A549 (cell line): ENCODE data around the gene CACNA1G. TPM values are rescaled to one million over a fixed set of nuclear protein-coding genes. Genes with fewer than 3 reads are reported as not detected.

ENCODE experiments used
- ATAC-seq, 2 experiments: fragments of 200-7000 bp in 1 of 2; fragments of >200 bp in 1 of 2; cut with Nextera tagmentation in 1 of 2; cut with Tn5 transposase in 1 of 2; 3 replicates each; pipeline versions ENCODE4 v1.8.0 to v1.9.1; 2018 to 2020; ENCODE audit warnings: mild to moderate bottlenecking in 1 of 2, moderate library complexity in 1 of 2
- CTCF ChIA-PET: fragments of 300-600 bp; sonication (Branson Sonifier 250); formaldehyde crosslinking; extraction: SDS; loops from one replicate; lab custom pipeline; 2021; ENCODE audit warnings: antibody characterized with exemption, inconsistent platforms; lab: Yijun Ruan, JAX
- POLR2A ChIA-PET: fragments of 350-600 bp; formaldehyde crosslinking; extraction: SDS; loops from one replicate; lab custom pipeline; 2021; ENCODE audit warnings: antibody characterized with exemption, inconsistent platforms; lab: Yijun Ruan, JAX
- DNase-seq, 2 experiments: peaks; one replicate each; pipeline versions ENCODE4 v3.0.0 to v3.0.0-alpha.2; 2011 to 2016; ENCODE audit warnings: low read depth in 1 of 2, low spot score in 1 of 2
- FAIRE-seq: peaks from 2 replicates; lab custom pipeline; 2011; peaks lifted over from hg19 to GRCh38; lab: Jason Lieb, UNC
- H3K27ac ChIP-seq, 2 experiments: fragments of >200 bp; sonication (Bioruptor Twin); formaldehyde crosslinking; 3 replicates each; pipeline ENCODE4 v1.5.1; 2016 to 2017
- H3K4me1 ChIP-seq: fragments of >200 bp; sonication (Bioruptor Twin); formaldehyde crosslinking; 3 replicates; pipeline ENCODE4 v1.6.1; 2016
- H3K4me2 ChIP-seq: fragments of >200 bp; sonication (Bioruptor Twin); formaldehyde crosslinking; 3 replicates; pipeline ENCODE4 v1.6.1; 2016
- H3K4me3 ChIP-seq: fragments of >200 bp; sonication (Bioruptor Twin); formaldehyde crosslinking; 3 replicates; pipeline ENCODE4 v1.5.1; 2016
- H3K9me3 ChIP-seq: fragments of >200 bp; sonication (Bioruptor Twin); formaldehyde crosslinking; 3 replicates; pipeline ENCODE4 v1.6.1; 2016
- BHLHE40 ChIP-seq: IDR thresholded peaks from 2 replicates; pipeline ENCODE4 v1.6.1; 2012; ENCODE audit warnings: low read depth, low read length, inconsistent platforms
- CBX2 ChIP-seq: fragments of 200-600 bp; sonication (generic); IDR thresholded peaks from 2 replicates; pipeline ENCODE4 v1.6.1; 2016; ENCODE audit warnings: low read depth, mild to moderate bottlenecking, borderline replicate concordance
- CEBPB ChIP-seq, 2 experiments: fragments of >200 bp in 1 of 2; sonication (Bioruptor Twin) in 1 of 2; formaldehyde crosslinking in 1 of 2; IDR thresholded peaks; 2 replicates each; pipeline ENCODE4 v1.6.1; 2012 to 2016
- CHD4 ChIP-seq: fragments of 200-600 bp; sonication (generic); IDR thresholded peaks from 2 replicates; pipeline ENCODE4 v1.6.1; 2016; ENCODE audit warnings: antibody characterized with exemption, mild to moderate bottlenecking, borderline replicate concordance
- EP300 ChIP-seq, 2 experiments: fragments of >200 bp; sonication (Bioruptor Twin); formaldehyde crosslinking; IDR thresholded peaks; 2 replicates in 1 of 2; 3 replicates in 1 of 2; pipeline ENCODE4 v1.6.1; 2016 to 2017
- FOSB ChIP-seq: fragments of 250-450 bp; sonication (Bioruptor Pico); IDR thresholded peaks from 2 replicates; pipeline ENCODE4 v1.5.0; 2020; ENCODE audit warnings: mild to moderate bottlenecking, moderate library complexity
- FOSL2 ChIP-seq, 2 experiments: fragments of 450-650 bp in 1 of 2; fragments of >200 bp in 1 of 2; sonication (Bioruptor Twin) in 1 of 2; formaldehyde crosslinking; IDR thresholded peaks; 2 replicates each; pipeline versions ENCODE4 v1.5.0 to v1.6.1; 2016 to 2020; ENCODE audit warnings: mild to moderate bottlenecking in 1 of 2, moderate library complexity in 1 of 2
- HDAC2 ChIP-seq: fragments of 200-600 bp; sonication (generic); IDR thresholded peaks from 2 replicates; pipeline ENCODE4 v1.6.1; 2016
- HOXA7 ChIP-seq: fragments of 250-450 bp; sonication (Bioruptor Pico); IDR thresholded peaks from 2 replicates; pipeline ENCODE4 v1.5.0; 2020; ENCODE audit warnings: mild to moderate bottlenecking, moderate library complexity
- JUN ChIP-seq, 2 experiments: fragments of >200 bp; sonication (Bioruptor Twin); formaldehyde crosslinking; IDR thresholded peaks; 2 replicates in 1 of 2; 3 replicates in 1 of 2; pipeline ENCODE4 v1.6.1; 2016 to 2017
- KDM1A ChIP-seq: fragments of 200-600 bp; sonication (generic); IDR thresholded peaks from 2 replicates; pipeline ENCODE4 v1.6.1; 2016; ENCODE audit warnings: low read depth, mild to moderate bottlenecking
- KDM5A ChIP-seq: fragments of 200-600 bp; sonication (generic); IDR thresholded peaks from 2 replicates; pipeline ENCODE4 v1.6.1; 2016; ENCODE audit warnings: antibody characterized with exemption, mild to moderate bottlenecking
- NPAS2 ChIP-seq: fragments of 250-450 bp; sonication (Bioruptor Pico); IDR thresholded peaks from 2 replicates; pipeline ENCODE4 v1.8.0; 2022; ENCODE audit warnings: mild to moderate bottlenecking, moderate library complexity, borderline replicate concordance
- NR3C1 ChIP-seq: fragments of >200 bp; sonication (Bioruptor Twin); formaldehyde crosslinking; IDR thresholded peaks from 3 replicates; pipeline ENCODE4 v1.6.1; 2017
- POLR2AphosphoS2 ChIP-seq: conservative IDR thresholded peaks from 2 replicates; pipeline ENCODE4 v1.6.1; 2012; ENCODE audit warnings: low read length, improper control_type of control experiment, inconsistent platforms
- RCOR1 ChIP-seq: fragments of 150-350 bp; IDR thresholded peaks from 2 replicates; pipeline ENCODE4 v1.6.1; 2014; ENCODE audit warnings: antibody characterized with exemption, low read length, low read depth
- RNF2 ChIP-seq: fragments of 200-600 bp; sonication (generic); IDR thresholded peaks from 2 replicates; pipeline ENCODE4 v1.6.1; 2016; ENCODE audit warnings: low read depth, mild to moderate bottlenecking, antibody characterized with exemption, moderate library complexity, borderline replicate concordance
- TFCP2L1 ChIP-seq: fragments of 250-450 bp; sonication (Bioruptor Pico); IDR thresholded peaks from 2 replicates; pipeline ENCODE4 v1.5.0; 2021; ENCODE audit warnings: mild to moderate bottlenecking
- TP53 ChIP-seq: fragments of 250-450 bp; sonication (Bioruptor Pico); IDR thresholded peaks from 2 replicates; pipeline ENCODE4 v1.5.0; 2021; ENCODE audit warnings: mild to moderate bottlenecking, moderate library complexity
- ZFP36 ChIP-seq: fragments of 450-650 bp; IDR thresholded peaks from 2 replicates; pipeline ENCODE4 v1.6.1; 2014; ENCODE audit warnings: borderline replicate concordance; ENCODE audit not compliant: partially characterized antibody
- ZNF302 ChIP-seq: fragments of 250-450 bp; sonication (Bioruptor Pico); IDR thresholded peaks from 2 replicates; pipeline ENCODE4 v1.9.0; 2021; ENCODE audit warnings: inconsistent platforms, mild to moderate bottlenecking, moderate library complexity
- ZSCAN20 ChIP-seq: fragments of 250-450 bp; sonication (Bioruptor Pico); IDR thresholded peaks from 2 replicates; pipeline ENCODE4 v1.8.0; 2022; ENCODE audit warnings: mild to moderate bottlenecking, moderate library complexity
- WGBS: methylation state at CpG from one replicate; pipeline ENCODE4 v1.1.6; 2017; ENCODE audit errors: missing lambda C conversion rate; 5-methylcytosine and 5-hydroxymethylcytosine counted together
- polyA plus RNA-seq, 4 experiments: library from polyadenylated mRNA; depleted of rRNA in 3 of 4; stranded (reverse); fragments of >200 nt; fragmentation: RNase III in 1 of 4; extraction: RNeasy Plus Mini Kit Qiagen cat#74134 plus additional on column Dnase treatment in 1 of 4; gene quantifications; 2 replicates in 3 of 4; 3 replicates in 1 of 4; pipeline ENCODE4 v1.2.3, GENCODE V29; 2011 to 2017
- TF ChIP-seq, protein P1 (sequence below): IDR thresholded peaks from 2 replicates; pipeline ENCODE4 v1.6.1; 2012
- TF ChIP-seq, protein P2 (sequence below): fragments of >200 bp; sonication (Bioruptor Twin); formaldehyde crosslinking; IDR thresholded peaks from 2 replicates; pipeline ENCODE4 v1.6.1; 2016
- TF ChIP-seq, protein P3 (sequence below): fragments of 200-600 bp; sonication (generic); IDR thresholded peaks from 2 replicates; pipeline ENCODE4 v1.6.1; 2016; ENCODE audit warnings: antibody characterized with exemption, mild to moderate bottlenecking, moderate library complexity
- TF ChIP-seq, protein P4 (sequence below): IDR thresholded peaks from 2 replicates; pipeline ENCODE4 v1.6.1; 2012
- TF ChIP-seq, protein P5 (sequence below): fragments of >200 bp; sonication (Bioruptor Twin); formaldehyde crosslinking; IDR thresholded peaks from 3 replicates; pipeline ENCODE4 v1.6.1; 2016

CACNA1G gene
- polyA plus RNA-seq, 2 of the 4 experiments (the other 2 are of a cell fraction) = 4.0 to 8.9 TPM

DNA sequence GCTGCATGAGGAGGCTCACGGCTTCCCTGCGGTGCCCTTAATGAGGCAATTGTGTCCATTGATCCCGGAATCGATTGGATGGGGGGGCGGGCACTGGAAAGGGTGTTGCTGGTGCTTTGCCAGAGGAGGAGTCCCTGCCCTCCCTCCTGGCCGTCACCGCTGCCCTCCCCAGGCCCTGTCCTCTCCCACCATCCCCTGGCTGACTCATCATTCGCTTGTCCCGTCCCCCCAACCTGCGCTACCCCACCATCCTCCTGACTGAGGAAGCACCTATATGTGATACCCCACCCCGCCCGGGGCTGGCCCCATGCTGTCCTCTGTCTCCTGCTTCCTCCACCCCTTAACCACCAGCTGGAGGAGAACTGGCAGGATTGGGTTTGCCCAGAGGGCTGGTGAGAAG lies 20.8 kb downstream of the CACNA1G start:
- Histone ChIP-seq H3K4me1 (no peaks in the 10 kb centered on the region), H3K4me2 (no peak overlapping the region), H3K9me3 (no peaks in the 10 kb centered on the region), H3K4me3 (no peak overlapping the region), H3K27ac (no peak overlapping the region)
- 95% methylated on average over 10 of the region's 12 CpGs for WGBS
- ATAC-seq (no peak), FAIRE-seq (no peak), DNase-seq (no peak)
- POLR2A ChIA-PET = no interaction called here
- TF ChIP-seq FOSL2 (IDR thresholded peaks at IDR 0.05) (no peak), FOSL2 (CRISPR knock-in tag; IDR thresholded peaks at IDR 0.05) (no peak)
- CTCF ChIA-PET = interaction anchor here (2.9 kb wide), 1 partner anchor 30 kb away, joined by 8 read pairs; no protein-coding TSS in a partner anchor

DNA sequence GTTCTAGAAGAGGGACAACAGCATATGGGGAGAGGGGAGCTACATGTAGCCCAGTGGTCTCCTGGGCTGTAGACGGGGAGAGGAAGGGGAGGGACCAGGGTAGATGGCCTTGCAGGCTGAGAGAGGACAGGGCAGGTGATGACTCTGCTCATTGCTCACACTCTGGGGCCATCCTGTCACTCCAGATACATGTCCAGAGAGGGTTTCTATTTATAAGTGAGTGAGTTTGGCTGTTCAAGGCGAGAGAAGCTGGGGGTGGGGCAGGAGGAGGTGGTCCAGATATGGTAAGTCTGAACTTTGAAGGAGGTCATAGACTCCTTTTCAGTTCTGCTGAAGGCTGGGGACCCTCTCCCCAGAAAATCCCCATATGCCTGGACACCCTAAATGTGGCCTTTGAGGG lies 22.2 kb downstream of the CACNA1G start:
- H3K4me3 ChIP-seq = no peak overlapping the region
- 89% methylated on average over 2 of the region's 2 CpGs for WGBS
- no peaks in the 10 kb centered on the region for H3K9me3 ChIP-seq
- CTCF ChIA-PET = interaction anchor here (0.8 to 2.9 kb wide), 5 partner anchors 9 to 48 kb away, joined by 3 to 8 read pairs (median 4); no protein-coding TSS in a partner anchor
- POLR2A ChIA-PET = no interaction called here
- TF ChIP-seq KDM5A (no peak), RCOR1 (no peak), JUN (IDR thresholded peaks at IDR 0.05) (no peak), CBX2 (no peak), NPAS2 (CRISPR knock-in tag) (no peak), POLR2AphosphoS2 (no peak), CEBPB (IDR thresholded peaks at IDR 0.05) (no peak), BHLHE40 (no peak), FOSB (CRISPR knock-in tag) (no peak), ZNF302 (CRISPR knock-in tag) (no peak), TP53 (no peak), HOXA7 (CRISPR knock-in tag) (no peak), NR3C1 (no peak), ZSCAN20 (CRISPR knock-in tag) (no peak), TFCP2L1 (CRISPR knock-in tag) (no peak), FOSL2 (IDR thresholded peaks at IDR 0.05) (no peak), FOSL2 (CRISPR knock-in tag; IDR thresholded peaks at IDR 0.05) (no peak)
- TF ChIP-seq, protein P1, sequence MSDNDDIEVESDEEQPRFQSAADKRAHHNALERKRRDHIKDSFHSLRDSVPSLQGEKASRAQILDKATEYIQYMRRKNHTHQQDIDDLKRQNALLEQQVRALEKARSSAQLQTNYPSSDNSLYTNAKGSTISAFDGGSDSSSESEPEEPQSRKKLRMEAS = no peak
- TF ChIP-seq, protein P2, sequence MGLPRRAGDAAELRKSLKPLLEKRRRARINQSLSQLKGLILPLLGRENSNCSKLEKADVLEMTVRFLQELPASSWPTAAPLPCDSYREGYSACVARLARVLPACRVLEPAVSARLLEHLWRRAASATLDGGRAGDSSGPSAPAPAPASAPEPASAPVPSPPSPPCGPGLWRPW = no peak
- TF ChIP-seq, protein P3, sequence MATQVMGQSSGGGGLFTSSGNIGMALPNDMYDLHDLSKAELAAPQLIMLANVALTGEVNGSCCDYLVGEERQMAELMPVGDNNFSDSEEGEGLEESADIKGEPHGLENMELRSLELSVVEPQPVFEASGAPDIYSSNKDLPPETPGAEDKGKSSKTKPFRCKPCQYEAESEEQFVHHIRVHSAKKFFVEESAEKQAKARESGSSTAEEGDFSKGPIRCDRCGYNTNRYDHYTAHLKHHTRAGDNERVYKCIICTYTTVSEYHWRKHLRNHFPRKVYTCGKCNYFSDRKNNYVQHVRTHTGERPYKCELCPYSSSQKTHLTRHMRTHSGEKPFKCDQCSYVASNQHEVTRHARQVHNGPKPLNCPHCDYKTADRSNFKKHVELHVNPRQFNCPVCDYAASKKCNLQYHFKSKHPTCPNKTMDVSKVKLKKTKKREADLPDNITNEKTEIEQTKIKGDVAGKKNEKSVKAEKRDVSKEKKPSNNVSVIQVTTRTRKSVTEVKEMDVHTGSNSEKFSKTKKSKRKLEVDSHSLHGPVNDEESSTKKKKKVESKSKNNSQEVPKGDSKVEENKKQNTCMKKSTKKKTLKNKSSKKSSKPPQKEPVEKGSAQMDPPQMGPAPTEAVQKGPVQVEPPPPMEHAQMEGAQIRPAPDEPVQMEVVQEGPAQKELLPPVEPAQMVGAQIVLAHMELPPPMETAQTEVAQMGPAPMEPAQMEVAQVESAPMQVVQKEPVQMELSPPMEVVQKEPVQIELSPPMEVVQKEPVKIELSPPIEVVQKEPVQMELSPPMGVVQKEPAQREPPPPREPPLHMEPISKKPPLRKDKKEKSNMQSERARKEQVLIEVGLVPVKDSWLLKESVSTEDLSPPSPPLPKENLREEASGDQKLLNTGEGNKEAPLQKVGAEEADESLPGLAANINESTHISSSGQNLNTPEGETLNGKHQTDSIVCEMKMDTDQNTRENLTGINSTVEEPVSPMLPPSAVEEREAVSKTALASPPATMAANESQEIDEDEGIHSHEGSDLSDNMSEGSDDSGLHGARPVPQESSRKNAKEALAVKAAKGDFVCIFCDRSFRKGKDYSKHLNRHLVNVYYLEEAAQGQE = no peak
- no peak for FAIRE-seq
- H3K4me1 ChIP-seq = no peaks in the 10 kb centered on the region
- DNase-seq = no peak
- no peak overlapping the region for H3K27ac ChIP-seq
- H3K4me2 ChIP-seq = no peak overlapping the region
- ATAC-seq = no peak

DNA sequence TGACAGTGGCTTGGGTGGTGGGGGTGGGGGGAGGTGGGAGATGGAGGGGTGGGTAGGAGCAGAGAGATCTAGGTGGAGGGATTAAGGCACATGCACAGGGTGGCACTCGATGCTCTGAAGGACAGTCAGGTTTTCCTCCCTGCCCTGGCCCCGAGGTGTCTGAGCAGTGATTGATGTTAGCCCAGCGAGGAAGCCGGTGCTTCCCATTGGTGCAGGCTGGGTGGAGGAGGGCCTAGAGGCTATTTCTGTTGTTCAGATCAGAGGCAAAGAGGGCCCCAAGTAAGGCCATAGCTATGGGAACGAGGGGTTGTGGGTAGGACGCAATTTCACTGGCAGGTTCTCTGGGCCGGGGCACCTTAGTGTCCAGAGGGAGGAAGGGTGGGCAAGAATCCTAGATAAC lies 23.1 kb downstream of the CACNA1G start:
- ChIA-PET CTCF (interaction anchor here (0.7 to 2.3 kb wide), 5 partner anchors 9 to 111 kb away, joined by 3 to 13 read pairs (median 4); no protein-coding TSS in a partner anchor), POLR2A (no interaction called here)
- DNase-seq = no peak
- no peak overlapping the region for H3K4me2 ChIP-seq
- H3K9me3 ChIP-seq = no peaks in the 10 kb centered on the region
- WGBS = 79% methylated on average over 7 of the region's 7 CpGs
- H3K4me1 ChIP-seq = no peaks in the 10 kb centered on the region
- no peak overlapping the region for H3K4me3 ChIP-seq
- no peak overlapping the region for H3K27ac ChIP-seq
- FAIRE-seq = no peak
- peak in 1 of 2 experiments; percentile 34; a peak in 3 of 6 replicates for ATAC-seq
- no peak for TF ChIP-seq CHD4
- TF ChIP-seq, protein P4, sequence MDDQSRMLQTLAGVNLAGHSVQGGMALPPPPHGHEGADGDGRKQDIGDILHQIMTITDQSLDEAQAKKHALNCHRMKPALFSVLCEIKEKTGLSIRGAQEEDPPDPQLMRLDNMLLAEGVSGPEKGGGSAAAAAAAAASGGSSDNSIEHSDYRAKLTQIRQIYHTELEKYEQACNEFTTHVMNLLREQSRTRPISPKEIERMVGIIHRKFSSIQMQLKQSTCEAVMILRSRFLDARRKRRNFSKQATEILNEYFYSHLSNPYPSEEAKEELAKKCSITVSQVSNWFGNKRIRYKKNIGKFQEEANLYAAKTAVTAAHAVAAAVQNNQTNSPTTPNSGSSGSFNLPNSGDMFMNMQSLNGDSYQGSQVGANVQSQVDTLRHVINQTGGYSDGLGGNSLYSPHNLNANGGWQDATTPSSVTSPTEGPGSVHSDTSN = no peak
- no peak for TF ChIP-seq KDM1A
- TF ChIP-seq RNF2 = no peak
- no peak for TF ChIP-seq HDAC2
- TF ChIP-seq, protein P5, sequence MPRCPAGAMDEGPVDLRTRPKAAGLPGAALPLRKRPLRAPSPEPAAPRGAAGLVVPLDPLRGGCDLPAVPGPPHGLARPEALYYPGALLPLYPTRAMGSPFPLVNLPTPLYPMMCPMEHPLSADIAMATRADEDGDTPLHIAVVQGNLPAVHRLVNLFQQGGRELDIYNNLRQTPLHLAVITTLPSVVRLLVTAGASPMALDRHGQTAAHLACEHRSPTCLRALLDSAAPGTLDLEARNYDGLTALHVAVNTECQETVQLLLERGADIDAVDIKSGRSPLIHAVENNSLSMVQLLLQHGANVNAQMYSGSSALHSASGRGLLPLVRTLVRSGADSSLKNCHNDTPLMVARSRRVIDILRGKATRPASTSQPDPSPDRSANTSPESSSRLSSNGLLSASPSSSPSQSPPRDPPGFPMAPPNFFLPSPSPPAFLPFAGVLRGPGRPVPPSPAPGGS = no peak
- no peak for TF ChIP-seq NR3C1
- TF ChIP-seq CEBPB (IDR thresholded peaks at IDR 0.05) = no peak
- TF ChIP-seq EP300 (IDR thresholded peaks at IDR 0.05) = no peak
- TF ChIP-seq ZFP36 = no peak
- TF ChIP-seq CBX2 = no peak
